ENCODE data around the gene CRELD2. TPM values are rescaled to one million over a fixed set of nuclear protein-coding genes. Genes with fewer than 3 reads are reported as not detected.

Gene CRELD2
- total RNA-seq, result 10 to 100 TPM; 32.6 to 34.8 TPM

DNA sequence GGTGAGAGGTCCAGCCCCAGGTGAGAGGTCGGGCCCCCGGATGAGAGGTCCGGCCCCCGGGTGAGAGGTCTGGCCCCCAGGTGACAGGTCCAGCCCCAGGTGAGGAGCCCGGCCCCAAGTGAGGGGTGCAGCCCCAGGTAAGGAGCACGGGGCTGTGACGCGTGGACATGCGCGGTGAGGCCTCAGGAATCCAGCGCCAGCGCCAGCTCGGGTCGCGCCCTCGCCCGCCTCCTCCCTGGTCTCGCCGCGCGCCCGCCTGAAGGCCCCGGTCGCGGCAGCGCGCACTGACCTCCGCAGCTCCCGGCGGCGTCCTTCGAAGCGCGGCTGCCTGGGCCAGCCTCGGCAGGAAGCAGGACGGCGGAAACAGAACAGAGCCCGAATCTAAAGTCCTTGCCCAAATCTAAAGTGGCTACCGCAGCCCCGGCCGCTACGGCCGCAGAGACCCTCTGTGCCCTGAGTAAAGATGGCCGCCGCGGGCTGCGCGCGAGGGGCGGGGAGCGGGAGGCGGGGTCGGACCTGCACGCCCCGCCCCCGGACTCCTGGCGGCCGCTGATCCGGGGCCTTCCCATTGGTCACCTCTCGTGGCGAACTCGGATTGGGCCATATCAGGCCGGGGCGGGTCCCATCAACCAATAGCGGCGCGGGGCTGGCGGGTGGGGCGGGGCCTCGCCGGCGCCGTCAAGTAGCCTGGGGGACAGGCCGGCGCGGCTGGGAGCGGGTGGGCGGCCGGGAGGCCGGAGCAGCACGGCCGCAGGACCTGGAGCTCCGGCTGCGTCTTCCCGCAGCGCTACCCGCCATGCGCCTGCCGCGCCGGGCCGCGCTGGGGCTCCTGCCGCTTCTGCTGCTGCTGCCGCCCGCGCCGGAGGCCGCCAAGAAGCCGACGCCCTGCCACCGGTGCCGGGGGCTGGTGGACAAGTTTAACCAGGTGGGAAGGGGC is at the start of gene CRELD2, which contains the start of gene ALG12:
Gene CRELD2 (plus strand): TSS at position 661 of the 937 bp plus-strand sequence. CDS start 136 bp downstream, at position 797.
Gene ALG12 (minus strand): TSS at position 465 of the 937 bp plus-strand sequence. CDS start 4,673 bp downstream, outside the sequence.
- Mint-ChIP-seq H3K4me3 (peak within 1 kb of the TSS; percentile 88), H3K27me3 (no peaks in the 10 kb centered on the region), H3K27ac (peak within 1 kb of the TSS; percentile 83), H3K36me3 (peaks cover 2% of the 10 kb centered on the region), H3K9me3 (no peaks in the 10 kb centered on the region), H3K4me1 (peaks cover 18% of the 10 kb centered on the region)
- peak; percentile 98 for DNase-seq

- H3K27ac Mint-ChIP-seq, result no peak overlapping the region
- DNase-seq, result no peak
- peaks cover 69% of the 10 kb centered on the region for H3K36me3 Mint-ChIP-seq
- peaks cover 45% of the 10 kb centered on the region for H3K4me1 Mint-ChIP-seq
- peaks cover 33% of the 10 kb centered on the region for H3K9me3 Mint-ChIP-seq
- no peak overlapping the region for H3K4me3 Mint-ChIP-seq
- H3K27me3 Mint-ChIP-seq, result no peaks in the 10 kb centered on the region
Observed at GRCh38 chr22:49869086-49869830, 49.2 kb upstream of the CRELD2 start.

DNA sequence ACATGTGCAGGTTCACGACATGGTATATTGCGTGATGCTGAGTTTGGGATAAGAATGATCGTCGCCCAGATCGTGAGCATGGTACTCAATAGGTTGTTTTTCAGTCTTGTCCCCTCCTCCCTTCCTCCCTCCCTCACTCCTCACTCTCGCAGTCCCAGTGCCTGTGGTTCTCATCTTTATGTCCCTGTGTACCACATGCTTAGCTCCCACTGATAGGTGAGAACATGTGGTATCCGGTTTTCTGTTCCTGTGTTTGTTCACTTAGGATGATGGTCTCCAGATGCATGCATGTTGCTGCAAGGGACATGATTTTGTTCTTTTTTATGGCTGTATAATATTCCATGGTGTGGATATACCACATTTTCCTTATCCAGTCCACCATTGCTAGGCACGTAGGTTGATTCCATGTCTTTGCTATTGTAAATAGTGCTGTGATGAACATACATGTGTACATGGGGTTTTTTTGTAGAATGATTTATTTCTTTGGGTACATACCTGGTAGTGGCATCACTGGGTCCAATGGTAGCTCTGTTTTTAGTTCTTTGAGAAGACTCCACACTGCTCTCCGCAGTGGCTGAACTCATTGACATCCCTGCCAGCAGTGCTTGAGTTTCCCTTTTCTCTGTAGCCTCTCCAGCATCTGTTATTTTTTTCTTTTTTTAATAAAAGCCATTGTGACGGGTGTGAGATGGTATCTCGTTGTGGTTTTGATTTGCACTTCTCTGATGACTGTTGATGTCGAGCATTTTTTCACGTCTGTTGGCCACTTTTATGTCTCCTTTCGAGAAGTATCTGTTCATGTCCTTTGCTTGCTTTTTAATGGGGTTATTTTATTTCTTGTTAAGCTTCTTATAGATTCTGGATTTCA is 48.4 kb upstream of the CRELD2 start:
- no peak overlapping the region for H3K4me3 Mint-ChIP-seq

DNA sequence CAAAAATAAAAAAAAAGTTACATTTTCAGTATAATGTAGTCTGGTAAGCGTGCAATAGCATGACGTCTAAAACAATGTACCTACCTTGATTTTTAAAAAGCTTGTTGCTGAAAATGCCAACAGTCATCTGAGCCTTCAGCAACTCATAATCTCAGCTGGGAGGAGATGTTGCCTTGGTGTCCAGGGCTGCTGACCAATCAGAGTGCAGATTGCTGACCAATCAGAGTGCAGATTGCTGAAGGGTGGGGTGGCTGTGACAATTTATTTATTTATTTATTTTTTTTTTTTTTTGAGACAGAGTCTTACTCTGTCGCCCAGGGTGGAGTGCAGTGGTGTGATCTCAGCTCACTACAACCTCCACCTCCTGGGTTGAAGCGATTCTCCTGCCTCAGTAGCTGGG is 47.0 kb upstream of the CRELD2 start:
- H3K27me3 Mint-ChIP-seq, result no peaks in the 10 kb centered on the region
- H3K4me1 Mint-ChIP-seq, result peaks cover 41% of the 10 kb centered on the region
- peaks cover 24% of the 10 kb centered on the region for H3K9me3 Mint-ChIP-seq
- no peak for DNase-seq
- H3K27ac Mint-ChIP-seq, result no peak overlapping the region
- peaks cover 61% of the 10 kb centered on the region for H3K36me3 Mint-ChIP-seq
- no peak overlapping the region for H3K4me3 Mint-ChIP-seq

More for the DNA sequence above, 48.4 kb upstream of the CRELD2 start:
- no peaks in the 10 kb centered on the region for H3K27me3 Mint-ChIP-seq
- H3K9me3 Mint-ChIP-seq, result peaks cover 33% of the 10 kb centered on the region
- no peak for DNase-seq
- H3K36me3 Mint-ChIP-seq, result peaks cover 67% of the 10 kb centered on the region
- H3K27ac Mint-ChIP-seq, result no peak overlapping the region
- peaks cover 44% of the 10 kb centered on the region for H3K4me1 Mint-ChIP-seq

- Mint-ChIP-seq H3K36me3 (peaks cover 54% of the 10 kb centered on the region), H3K9me3 (peaks cover 16% of the 10 kb centered on the region), H3K4me1 (peaks cover 33% of the 10 kb centered on the region), H3K27ac (no peak overlapping the region), H3K27me3 (no peaks in the 10 kb centered on the region), H3K4me3 (no peak overlapping the region)
- DNase-seq, result no peak
Observed at GRCh38 chr22:49872347-49872746, 46.1 kb upstream of the CRELD2 start.

DNA sequence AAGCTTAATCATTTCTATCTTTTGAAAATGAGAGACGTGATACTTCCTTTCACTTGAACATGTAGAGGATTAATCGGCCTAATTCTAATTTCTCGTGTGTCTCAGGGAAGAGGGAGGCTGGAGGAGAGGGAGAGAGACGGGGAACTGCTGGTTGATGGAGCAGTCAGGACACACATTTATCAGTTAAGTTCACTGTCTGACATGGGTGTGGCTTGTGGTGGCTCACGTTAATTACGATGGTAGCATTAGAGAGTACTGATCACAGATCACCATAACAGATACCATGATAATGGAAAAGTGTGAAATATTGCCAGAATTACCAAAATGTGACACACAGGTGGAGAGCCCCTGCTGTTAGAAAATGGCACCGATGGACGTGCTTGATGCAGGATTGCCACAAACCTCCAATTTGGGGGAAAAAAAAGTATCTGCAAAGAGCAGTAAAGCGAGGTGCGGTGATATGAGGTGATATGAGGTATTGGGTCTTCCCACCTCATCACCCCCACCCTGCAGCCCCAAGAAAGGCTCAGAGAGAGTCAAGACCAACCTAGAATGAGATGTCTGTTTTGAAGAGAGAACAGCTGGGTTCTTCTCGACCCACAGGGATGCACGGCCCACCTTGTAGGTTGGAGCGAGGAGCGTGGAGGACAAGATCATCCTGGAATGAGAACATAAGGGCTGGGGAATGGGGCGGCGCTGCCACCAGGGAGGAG is 45.0 kb upstream of the CRELD2 start:
- no peak overlapping the region for H3K27ac Mint-ChIP-seq
- H3K4me3 Mint-ChIP-seq, result no peak overlapping the region
- H3K36me3 Mint-ChIP-seq, result peaks cover 52% of the 10 kb centered on the region
- H3K9me3 Mint-ChIP-seq, result peaks cover 14% of the 10 kb centered on the region
- no peak for DNase-seq
- no peaks in the 10 kb centered on the region for H3K27me3 Mint-ChIP-seq
- peaks cover 23% of the 10 kb centered on the region for H3K4me1 Mint-ChIP-seq

GRCh38 chr22:49877642-49878041 is 40.8 kb upstream of the CRELD2 start:
- DNase-seq, result no peak
- no peaks in the 10 kb centered on the region for H3K9me3 Mint-ChIP-seq
- peaks cover 40% of the 10 kb centered on the region for H3K36me3 Mint-ChIP-seq
- H3K27ac Mint-ChIP-seq, result no peak overlapping the region
- H3K4me1 Mint-ChIP-seq, result peaks cover 25% of the 10 kb centered on the region
- H3K4me3 Mint-ChIP-seq, result no peak overlapping the region
- no peaks in the 10 kb centered on the region for H3K27me3 Mint-ChIP-seq

DNA sequence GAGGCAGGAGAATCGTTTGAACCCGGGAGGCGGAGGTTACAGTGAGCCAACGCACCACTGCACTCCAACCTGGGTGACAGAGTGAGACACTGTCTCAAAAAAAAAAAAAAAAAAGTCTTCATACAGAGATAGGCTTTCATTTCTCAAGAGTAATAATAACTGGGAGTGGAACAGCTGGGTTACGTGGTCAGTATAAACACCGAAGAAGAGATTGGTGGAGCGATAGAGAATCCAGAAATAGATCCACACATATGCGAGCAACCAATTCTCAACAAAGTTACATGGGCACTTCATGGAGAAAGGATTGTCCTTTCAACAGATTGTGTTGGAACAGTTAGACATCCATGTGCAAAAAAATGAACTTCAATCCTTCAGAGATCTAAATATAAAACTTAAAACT is 40.2 kb upstream of the CRELD2 start:
- no peak overlapping the region for H3K27ac Mint-ChIP-seq
- no peak overlapping the region for H3K4me3 Mint-ChIP-seq
- DNase-seq, result no peak
- peaks cover 43% of the 10 kb centered on the region for H3K36me3 Mint-ChIP-seq
- H3K27me3 Mint-ChIP-seq, result no peaks in the 10 kb centered on the region
- H3K4me1 Mint-ChIP-seq, result peaks cover 25% of the 10 kb centered on the region
- no peaks in the 10 kb centered on the region for H3K9me3 Mint-ChIP-seq

GRCh38 chr22:49879871-49880270 is 38.6 kb upstream of the CRELD2 start:
- Mint-ChIP-seq H3K27ac (no peak overlapping the region), H3K9me3 (no peaks in the 10 kb centered on the region), H3K27me3 (no peaks in the 10 kb centered on the region), H3K36me3 (peaks cover 40% of the 10 kb centered on the region), H3K4me1 (peaks cover 18% of the 10 kb centered on the region), H3K4me3 (no peak overlapping the region)
- DNase-seq, result no peak

DNA sequence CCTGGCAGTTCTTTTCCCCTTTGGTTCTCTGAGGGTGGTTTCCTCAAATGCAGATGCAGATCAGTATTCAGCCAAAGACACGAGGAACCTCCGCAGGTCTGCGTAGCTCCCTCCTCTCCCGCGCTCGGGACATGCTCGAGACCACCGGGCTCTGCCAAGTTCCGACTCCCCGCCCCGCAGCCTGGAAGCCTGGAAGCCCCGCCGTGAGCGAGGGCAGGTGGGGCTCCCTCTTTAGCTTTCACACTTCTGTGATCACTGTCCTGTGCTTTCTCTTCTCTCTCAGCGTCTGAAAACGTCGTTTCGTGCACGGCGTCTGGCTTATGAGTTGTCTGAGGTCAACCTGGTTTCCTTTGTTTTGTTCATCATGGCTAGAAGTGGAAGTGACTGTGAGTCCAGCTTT is 38.2 kb upstream of the CRELD2 start:
- Mint-ChIP-seq H3K4me1 (peaks cover 18% of the 10 kb centered on the region), H3K27me3 (no peaks in the 10 kb centered on the region), H3K27ac (peak overlapping the region; percentile 52), H3K4me3 (peak overlapping the region; percentile 14), H3K9me3 (no peaks in the 10 kb centered on the region), H3K36me3 (peaks cover 37% of the 10 kb centered on the region)
- DNase-seq, result no peak

- H3K4me1 Mint-ChIP-seq, result peaks cover 18% of the 10 kb centered on the region
- no peak overlapping the region for H3K27ac Mint-ChIP-seq
- no peak overlapping the region for H3K4me3 Mint-ChIP-seq
- peaks cover 38% of the 10 kb centered on the region for H3K36me3 Mint-ChIP-seq
- H3K9me3 Mint-ChIP-seq, result no peaks in the 10 kb centered on the region
- DNase-seq, result no peak
- H3K27me3 Mint-ChIP-seq, result no peaks in the 10 kb centered on the region
Observed at GRCh38 chr22:49881856-49882255, 36.6 kb upstream of the CRELD2 start.

GRCh38 chr22:49882519-49883293 is 35.7 kb upstream of the CRELD2 start:
- Mint-ChIP-seq H3K27ac (peak overlapping the region; percentile 31), H3K9me3 (no peaks in the 10 kb centered on the region), H3K4me3 (no peak overlapping the region), H3K36me3 (peaks cover 45% of the 10 kb centered on the region), H3K4me1 (peaks cover 21% of the 10 kb centered on the region), H3K27me3 (no peaks in the 10 kb centered on the region)
- no peak for DNase-seq

DNA sequence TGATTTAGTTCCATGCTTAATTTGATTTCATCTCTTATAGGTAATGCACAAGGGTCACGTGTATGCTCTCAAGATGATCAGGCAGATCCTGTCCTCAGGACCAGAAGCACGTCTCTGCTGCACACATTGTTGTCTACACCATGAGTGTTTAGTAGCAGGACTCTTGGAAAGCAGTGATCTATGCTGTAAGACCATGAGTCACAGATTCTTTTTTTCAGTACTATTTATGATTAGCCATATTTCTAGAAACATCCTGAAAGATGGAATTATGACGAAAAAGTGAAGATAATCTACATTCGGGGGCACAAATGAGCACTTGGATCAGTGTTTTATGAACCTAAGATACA is 35.2 kb upstream of the CRELD2 start:
- DNase-seq, result no peak
- no peaks in the 10 kb centered on the region for H3K27me3 Mint-ChIP-seq
- peaks cover 43% of the 10 kb centered on the region for H3K36me3 Mint-ChIP-seq
- no peaks in the 10 kb centered on the region for H3K9me3 Mint-ChIP-seq
- peaks cover 21% of the 10 kb centered on the region for H3K4me1 Mint-ChIP-seq
- H3K4me3 Mint-ChIP-seq, result no peak overlapping the region
- H3K27ac Mint-ChIP-seq, result peak overlapping the region; percentile 31
